ENCODE measurements around the gene KRT83. TPM values are rescaled to one million over a fixed set of nuclear protein-coding genes. Genes with fewer than 3 reads are reported as not detected.

Gene KRT83
- total RNA-seq, 1 experiment from 2014 or later = not detected

- Histone ChIP-seq H3K9me3 (ENCODE audit: insufficient read depth, low read depth) (no peaks in the 10 kb centered on the region), H3K36me3 (ENCODE audit: low read depth) (no peaks in the 10 kb centered on the region), H3K27ac (no peak overlapping the region), H3K9me2 (ENCODE audit: insufficient read depth) (no peaks in the 10 kb centered on the region), H3K79me2 (ENCODE audit: low read depth) (no peaks in the 10 kb centered on the region), H3K4me1 (replicated peaks; ENCODE audit: insufficient read depth) (peaks cover 9% of the 10 kb centered on the region), H3K4me3 (no peak overlapping the region), H3F3A (ENCODE audit: insufficient read depth, low read depth) (no peaks in the 10 kb centered on the region), H2AFZ (no peak overlapping the region), H3K27me3 (ENCODE audit: insufficient read depth, low read depth) (no peaks in the 10 kb centered on the region), H4K20me1 (ENCODE audit: insufficient read depth) (no peaks in the 10 kb centered on the region), H3K4me2 (no peak overlapping the region)
- CTCF ChIA-PET = interaction anchor here (0.8 kb wide), 1 partner anchor 43 kb away, joined by 3 read pairs; no protein-coding TSS in a partner anchor
- POLR2A ChIA-PET (ENCODE audit: unreplicated experiment) = no interaction called here
- intact Hi-C loops (cut with micrococcal nuclease; ENCODE audit: unreplicated experiment) = no loop called here
- TF ChIP-seq EZH2 (IDR thresholded peaks at IDR 0.05; ENCODE audit: low read depth) = no peak
- no TSS peak for BruUV-seq (replicated peaks)
- no peak for DNase-seq
Measured at GRCh38 chr12:52323001-52323400, 1.8 kb upstream of the KRT83 start.

- H4K20me1 ChIP-seq (ENCODE audit: insufficient read depth) = no peaks in the 10 kb centered on the region
- H3K4me3 ChIP-seq = no peak overlapping the region
- no peaks in the 10 kb centered on the region for H3K79me2 ChIP-seq (ENCODE audit: low read depth)
- H3K36me3 ChIP-seq (ENCODE audit: low read depth) = no peaks in the 10 kb centered on the region
- peaks cover 2% of the 10 kb centered on the region for H3K4me1 ChIP-seq (replicated peaks; ENCODE audit: insufficient read depth)
- BruUV-seq (replicated peaks) = no TSS peak
- POLR2A ChIA-PET (ENCODE audit: unreplicated experiment) = no interaction called here
- intact Hi-C loops (cut with micrococcal nuclease; ENCODE audit: unreplicated experiment) = no loop called here
- no peak overlapping the region for H3K27ac ChIP-seq
- no peak for TF ChIP-seq EZH2 (IDR thresholded peaks at IDR 0.05; ENCODE audit: low read depth)
- TF ChIP-seq CTCF (conservative IDR thresholded peaks at IDR 0.05) = no peak
- H3F3A ChIP-seq (ENCODE audit: insufficient read depth, low read depth) = no peaks in the 10 kb centered on the region; the same call in 1 of the 2 replicates
- no peak overlapping the region for H3K4me2 ChIP-seq
- no peaks in the 10 kb centered on the region for H3K9me3 ChIP-seq (ENCODE audit: insufficient read depth, low read depth)
- H3K9me2 ChIP-seq (ENCODE audit: insufficient read depth) = no peaks in the 10 kb centered on the region
- CTCF ChIA-PET = interaction anchor here (0.5 to 0.6 kb wide), 2 partner anchors 175 to 655 kb away, joined by 3 read pairs; no protein-coding TSS in a partner anchor
- H3K27me3 ChIP-seq (ENCODE audit: insufficient read depth, low read depth) = no peaks in the 10 kb centered on the region
- H2AFZ ChIP-seq = no peak overlapping the region
- DNase-seq = no peak
Measured at GRCh38 chr12:52322069-52322468, 871 bp upstream of the KRT83 start.

GRCh38 chr12:52321418-52321817 lies 220 bp upstream of the KRT83 start:
- intact Hi-C loops (cut with micrococcal nuclease; ENCODE audit: unreplicated experiment) = no loop called here
- no peak for TF ChIP-seq EZH2 (IDR thresholded peaks at IDR 0.05; ENCODE audit: low read depth)
- no peak for TF ChIP-seq CTCF (conservative IDR thresholded peaks at IDR 0.05)
- H3K4me1 ChIP-seq (replicated peaks; ENCODE audit: insufficient read depth) = no peaks in the 10 kb centered on the region
- H3K79me2 ChIP-seq (ENCODE audit: low read depth) = no peaks in the 10 kb centered on the region
- no peak for DNase-seq
- H3F3A ChIP-seq (ENCODE audit: insufficient read depth, low read depth) = no peaks in the 10 kb centered on the region; the same call in 1 of the 2 replicates
- no peak overlapping the region for H3K4me3 ChIP-seq
- ChIA-PET CTCF (interaction anchor here (0.6 kb wide), 1 partner anchor 655 kb away, joined by 3 read pairs; no protein-coding TSS in a partner anchor), POLR2A (ENCODE audit: unreplicated experiment) (interaction anchor here (0.6 kb wide), 1 partner anchor 40 kb away, joined by 3 read pairs; no protein-coding TSS in a partner anchor)
- no peak overlapping the region for H3K27ac ChIP-seq
- no peaks in the 10 kb centered on the region for H3K27me3 ChIP-seq (ENCODE audit: insufficient read depth, low read depth)
- H4K20me1 ChIP-seq (ENCODE audit: insufficient read depth) = no peaks in the 10 kb centered on the region
- H3K36me3 ChIP-seq (ENCODE audit: low read depth) = no peaks in the 10 kb centered on the region
- no peak overlapping the region for H2AFZ ChIP-seq
- H3K9me2 ChIP-seq (ENCODE audit: insufficient read depth) = no peaks in the 10 kb centered on the region
- H3K4me2 ChIP-seq = no peak overlapping the region
- H3K9me3 ChIP-seq (ENCODE audit: insufficient read depth, low read depth) = no peaks in the 10 kb centered on the region
- BruUV-seq (replicated peaks) = no TSS peak

GRCh38 chr12:52319097-52319496 lies 2.1 kb downstream of the KRT83 start:
- Histone ChIP-seq H3K4me2 (no peak overlapping the region), H3K79me2 (ENCODE audit: low read depth) (no peaks in the 10 kb centered on the region), H3K27ac (no peak overlapping the region), H3K4me1 (replicated peaks; ENCODE audit: insufficient read depth) (no peaks in the 10 kb centered on the region), H3K9me3 (ENCODE audit: insufficient read depth, low read depth) (no peaks in the 10 kb centered on the region), H2AFZ (no peak overlapping the region), H3K27me3 (ENCODE audit: insufficient read depth, low read depth) (no peaks in the 10 kb centered on the region), H3K36me3 (ENCODE audit: low read depth) (no peaks in the 10 kb centered on the region), H3K9me2 (ENCODE audit: insufficient read depth) (no peaks in the 10 kb centered on the region), H4K20me1 (ENCODE audit: insufficient read depth) (no peaks in the 10 kb centered on the region), H3K4me3 (no peak overlapping the region), H3F3A (ENCODE audit: insufficient read depth, low read depth) (no peaks in the 10 kb centered on the region; the same call in 1 of the 2 replicates)
- ChIA-PET POLR2A (ENCODE audit: unreplicated experiment) (interaction anchor here (0.5 to 1.2 kb wide), 5 partner anchors 10 to 127 kb away, joined by 3 to 6 read pairs (median 4); no protein-coding TSS in a partner anchor), CTCF (interaction anchor here (0.8 to 1.7 kb wide), 7 partner anchors 10 to 161 kb away, joined by 3 to 8 read pairs (median 5); no protein-coding TSS in a partner anchor)
- DNase-seq = peak in 1 of 2 experiments; percentile 53
- BruUV-seq (replicated peaks) = no TSS peak
- intact Hi-C loops (cut with micrococcal nuclease; ENCODE audit: unreplicated experiment) = no loop called here
- TF ChIP-seq EZH2 (IDR thresholded peaks at IDR 0.05; ENCODE audit: low read depth) (no peak), CTCF (conservative IDR thresholded peaks at IDR 0.05) (peak; percentile 55)

Measured in PC-9 (cell line).